ENCODE results near the gene MRC2.
A peak's percentile ranks its signal among the peaks of the same experiment; 100 is the strongest.

MRC2 gene

DNA sequence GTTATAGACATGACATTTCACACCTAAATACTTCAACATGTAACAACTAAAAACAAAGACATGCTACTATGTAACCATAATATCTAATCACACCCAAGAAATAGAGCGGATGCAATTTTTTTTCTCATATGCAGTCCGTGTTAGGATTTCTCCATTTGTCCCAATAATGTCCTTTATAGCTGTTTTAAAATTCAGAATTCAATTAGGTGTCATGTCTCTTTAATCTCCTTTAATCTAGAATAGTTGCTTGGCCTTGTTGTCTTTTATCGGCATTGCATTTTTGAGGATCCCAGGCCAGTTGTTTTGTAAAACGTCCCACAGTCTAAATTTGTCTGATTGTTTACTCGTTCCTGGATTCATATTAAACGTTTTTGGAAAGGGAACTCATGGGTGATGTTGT is 14.5 kb downstream of the MRC2 start:
- DNase-seq: no peak

GRCh38 chr17:62643496-62643895 is 16.0 kb downstream of the MRC2 start:
- DNase-seq: no peak

DNA sequence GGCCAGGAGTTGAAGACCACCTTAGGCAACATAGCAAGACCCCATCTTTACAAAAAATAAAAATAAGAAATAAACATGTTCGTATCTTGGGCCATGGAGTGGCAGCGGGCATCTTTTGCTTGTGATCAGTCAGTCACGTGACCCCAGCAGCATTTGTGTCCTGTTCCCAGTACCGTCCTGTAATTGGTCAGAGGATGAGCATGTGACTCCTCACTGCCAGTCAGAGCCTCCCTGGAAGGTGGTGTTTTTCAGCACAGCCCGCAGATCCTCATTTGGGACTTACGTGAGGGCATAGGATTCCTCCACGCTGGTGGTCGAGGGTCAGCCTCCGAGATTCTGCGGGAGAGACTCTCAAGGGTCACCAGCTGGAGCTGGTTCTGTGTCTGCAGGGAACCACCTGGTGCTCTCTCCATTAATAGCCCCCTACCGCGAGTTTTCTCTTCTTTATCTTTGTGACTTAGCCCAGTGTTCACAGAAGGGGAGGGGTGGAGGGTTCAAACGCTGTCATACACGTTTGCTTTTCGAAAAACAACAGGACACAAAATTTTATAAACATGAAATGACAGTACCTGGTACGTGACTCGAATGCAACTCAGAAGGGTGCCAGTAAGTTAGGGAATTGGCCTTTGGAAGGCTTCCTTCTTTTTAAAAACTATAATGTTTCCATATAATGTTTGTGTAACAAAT is 17.2 kb downstream of the MRC2 start:
- DNase-seq: no peak

DNA sequence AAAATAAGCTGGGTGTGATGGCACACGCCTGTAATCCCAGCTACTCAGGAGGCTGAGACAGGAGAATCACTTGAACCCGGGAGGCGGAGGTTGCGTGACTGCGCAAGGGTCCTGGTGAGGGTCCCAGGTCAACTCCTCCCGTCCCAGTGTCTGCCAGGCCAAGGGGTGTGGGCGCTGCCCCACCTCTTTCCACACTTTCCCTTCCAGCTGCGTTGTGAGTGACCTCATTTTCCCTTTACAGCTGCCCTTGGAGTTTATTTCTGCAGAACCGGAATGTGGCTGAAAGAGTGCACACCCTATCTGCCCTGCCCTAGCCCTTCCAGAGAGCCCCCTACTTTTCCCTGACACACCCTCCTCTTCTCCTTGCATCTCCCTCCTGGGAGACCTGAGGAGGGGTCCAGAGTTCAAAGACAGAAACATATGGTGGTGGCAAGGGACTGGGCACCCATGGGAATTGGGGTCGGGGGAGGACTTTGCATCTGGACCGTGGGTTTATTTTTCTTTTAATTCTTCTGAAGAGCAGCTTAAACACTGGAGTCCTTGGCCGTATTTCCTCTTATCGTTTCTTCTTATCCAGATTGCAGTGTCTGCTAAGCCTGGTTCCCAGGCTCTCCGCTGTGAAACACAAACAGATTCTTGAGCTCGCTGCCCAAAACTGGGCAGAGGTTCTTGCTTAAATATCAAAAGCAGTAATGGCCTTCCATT is 20.9 kb downstream of the MRC2 start:
- DNase-seq: no peak

DNA sequence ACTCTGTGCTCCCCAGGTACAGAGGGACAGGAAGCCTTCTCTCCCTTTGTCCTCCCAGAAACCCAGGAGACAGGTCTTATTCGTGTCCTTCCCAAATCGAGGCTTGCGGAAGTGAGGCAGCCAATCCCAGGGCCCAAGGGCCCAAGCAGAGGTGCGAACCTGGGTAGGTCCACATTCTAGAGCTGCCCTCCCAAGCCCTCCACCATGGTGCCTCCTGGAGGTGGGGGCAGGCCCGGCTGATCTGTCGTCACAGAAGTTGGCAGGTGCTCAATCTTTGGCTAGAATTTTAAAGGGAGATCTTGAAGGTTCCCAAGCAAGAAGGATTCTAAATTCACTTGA is 21.5 kb downstream of the MRC2 start:
- no peak for DNase-seq

GRCh38 chr17:62649570-62649969 is 22.1 kb downstream of the MRC2 start:
- DNase-seq: no peak

- DNase-seq: no peak
These were observed 23.1 kb downstream of the MRC2 start for GRCh38 chr17:62650587-62650986.

- peak; percentile 92 for DNase-seq
These were observed 25.0 kb downstream of the MRC2 start for GRCh38 chr17:62652251-62653001.

DNA sequence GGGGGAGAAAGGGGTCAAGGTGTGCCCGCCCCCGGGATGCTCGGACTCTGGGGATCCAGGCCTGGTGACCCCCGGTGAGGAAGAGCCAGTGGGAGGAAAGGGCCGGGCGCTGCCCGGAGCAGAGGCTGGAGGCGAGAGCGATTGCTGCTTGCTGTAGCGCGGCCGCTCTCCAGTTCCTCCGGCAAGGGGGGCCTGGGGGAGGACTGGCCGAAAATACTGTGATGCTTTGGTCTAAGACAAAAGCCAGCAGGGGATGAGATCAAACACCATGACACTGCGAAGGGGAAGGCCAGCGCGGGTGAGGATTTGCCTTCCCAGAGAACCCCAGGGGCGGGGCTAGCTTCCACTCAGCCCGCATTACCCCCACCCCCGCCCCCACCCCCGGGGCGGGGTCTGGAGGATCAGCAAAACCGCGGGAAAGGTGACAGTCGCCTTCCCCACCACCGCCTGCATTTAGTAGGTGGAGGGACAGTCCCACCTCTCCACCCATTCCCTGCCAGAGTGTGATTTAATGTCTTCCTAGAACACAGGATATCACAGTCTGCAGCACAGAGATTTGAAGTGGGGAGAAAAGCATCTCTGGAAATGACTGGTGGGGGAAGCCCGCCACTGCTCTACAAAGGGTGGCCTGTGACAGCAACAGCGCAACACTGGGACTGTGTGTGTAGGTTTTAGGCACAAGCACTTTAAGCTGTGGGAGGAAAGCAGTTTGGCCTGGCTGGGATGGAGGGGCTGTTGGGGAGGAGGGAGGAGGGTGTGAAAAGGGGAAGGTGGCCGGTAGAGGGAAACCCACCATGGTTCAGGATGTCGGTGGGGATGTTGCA is 25.7 kb downstream of the MRC2 start:
- DNase-seq: peak; percentile 67

DNA sequence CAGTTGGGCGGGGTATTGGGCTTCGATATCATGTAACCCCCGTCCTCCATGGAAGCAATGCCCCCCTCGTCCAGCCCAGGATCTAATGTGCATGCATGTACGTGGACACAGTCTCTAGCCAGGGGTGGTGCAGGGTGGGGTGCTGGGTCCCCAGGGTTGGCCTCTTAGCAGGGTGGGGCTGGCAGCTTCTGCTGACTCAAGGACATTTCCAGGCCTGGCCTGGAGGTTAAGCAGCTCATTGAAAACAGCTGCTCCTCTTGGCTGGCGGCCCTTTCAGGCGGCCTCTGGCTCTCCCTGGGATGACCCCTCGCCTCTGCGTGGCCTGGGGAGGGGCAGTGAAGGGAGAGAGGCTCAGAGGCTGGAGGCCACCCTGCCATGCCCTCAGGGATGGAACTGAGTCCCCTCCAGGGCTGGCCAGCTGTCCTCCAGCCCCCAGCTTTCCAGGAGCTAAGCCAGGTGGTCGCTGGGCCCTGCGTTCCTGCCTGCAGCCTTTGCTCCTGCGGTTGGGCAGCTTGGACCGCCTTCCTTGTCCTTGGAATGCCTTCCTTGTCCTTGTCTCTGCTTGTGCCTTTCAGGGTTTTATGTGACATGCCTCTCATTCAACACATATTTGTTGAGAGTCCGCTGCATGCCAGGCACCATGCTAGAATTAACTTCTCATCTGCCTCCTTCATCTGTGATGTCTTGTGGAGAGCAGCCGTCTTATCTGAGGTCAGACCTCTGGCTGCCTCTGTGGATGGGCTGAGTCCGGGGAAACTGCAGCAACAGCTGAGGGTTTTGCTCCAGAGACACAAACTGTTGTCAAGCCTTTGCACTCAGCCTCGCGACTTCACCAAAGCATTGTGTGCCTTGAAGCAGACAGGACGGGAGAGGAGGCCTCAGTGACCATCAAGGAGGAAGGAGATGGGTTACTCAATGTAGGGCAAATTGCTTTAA is 26.6 kb downstream of the MRC2 start:
- DNase-seq: peak; percentile 60

GRCh38 chr17:62655656-62656055 is 28.2 kb downstream of the MRC2 start:
- DNase-seq: no peak

DNA sequence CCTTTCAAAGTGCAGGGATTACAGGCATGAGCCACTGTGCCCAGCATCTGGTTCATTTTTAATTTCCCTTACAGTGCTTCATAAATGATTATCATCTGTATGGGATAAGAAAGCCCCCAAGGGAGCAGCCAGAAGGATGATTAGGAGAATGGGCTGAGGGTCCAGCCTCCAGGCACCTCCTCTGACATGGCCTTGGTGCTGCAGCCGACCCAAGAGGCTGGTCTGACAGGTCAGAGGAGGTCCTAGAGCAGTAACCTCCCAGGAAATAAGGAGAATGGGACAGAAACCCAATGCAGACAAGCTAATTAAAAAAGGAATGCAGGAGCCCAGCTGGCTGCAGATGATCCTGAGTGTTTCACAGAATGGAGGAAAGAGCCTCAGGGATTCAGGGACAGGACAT is 29.0 kb downstream of the MRC2 start:
- DNase-seq: no peak

GRCh38 chr17:62657145-62657665 is 29.7 kb downstream of the MRC2 start:
- DNase-seq: no peak

- no peak for DNase-seq
These were observed 30.2 kb downstream of the MRC2 start for GRCh38 chr17:62657690-62658089.

GRCh38 chr17:62658136-62658920 is 30.9 kb downstream of the MRC2 start:
- no peak for DNase-seq

- DNase-seq: no peak
These were observed 33.2 kb downstream of the MRC2 start for GRCh38 chr17:62660629-62661118.

DNA sequence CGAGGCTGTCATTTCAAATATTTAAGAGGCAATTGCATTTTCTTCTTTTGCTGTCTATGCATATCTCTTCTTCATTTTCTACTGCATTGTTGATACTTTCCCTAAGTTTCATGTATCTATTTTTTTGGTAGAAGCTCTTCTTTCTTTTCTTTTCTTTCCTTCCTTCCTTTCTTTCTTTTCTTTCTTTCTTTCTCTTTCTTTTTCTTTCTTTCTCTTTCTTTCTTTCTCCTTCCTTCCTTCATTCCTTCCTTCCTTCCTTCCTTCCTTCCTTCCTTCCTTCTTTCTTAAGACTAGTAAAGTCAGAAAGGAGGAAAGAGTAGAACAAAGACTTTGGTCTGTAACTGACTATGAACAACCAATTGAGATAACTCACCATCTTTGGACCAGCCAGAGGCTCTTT is 33.9 kb downstream of the MRC2 start:
- no peak for DNase-seq

GRCh38 chr17:62662855-62663254 is 35.4 kb downstream of the MRC2 start:
- DNase-seq: no peak

GRCh38 chr17:62663304-62663703 is 35.8 kb downstream of the MRC2 start:
- no peak for DNase-seq

GRCh38 chr17:62664336-62665120 is 37.1 kb downstream of the MRC2 start:
- no peak for DNase-seq
